ENCODE measurements around the gene ACTR1B.
"Not testable (repeated sequence)": the region's sequence is repeated elsewhere in the genome, so short reads cannot be mapped to it uniquely, and the experiment has no call there.

Gene ACTR1B

DNA sequence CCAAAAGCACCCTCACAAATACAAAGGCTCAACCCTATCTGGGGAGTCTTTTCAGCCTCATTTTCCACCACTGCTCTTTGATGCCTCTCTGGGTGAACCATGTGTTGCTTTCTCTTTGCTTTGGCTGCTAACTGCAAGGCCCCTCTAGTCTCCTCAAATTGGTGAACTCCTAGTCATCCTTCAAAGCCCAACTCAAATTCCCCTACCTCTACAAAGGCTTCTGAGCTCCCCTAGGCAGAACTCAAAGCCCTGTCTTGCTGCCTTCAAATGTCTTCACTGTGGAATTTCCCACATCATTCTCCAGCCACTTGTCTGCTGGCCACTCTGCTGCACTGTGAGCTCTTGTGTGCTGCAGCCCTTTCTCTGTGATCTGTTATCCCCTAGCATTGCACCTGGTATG, 40.9 kb downstream of the ACTR1B start:
- not testable (repeated sequence) for H3K4me3 ChIP-seq (ENCODE audit: low read depth, low read length); H3K4me1 ChIP-seq (ENCODE audit: control insufficient read depth, insufficient read depth, low read length); H3K27me3 ChIP-seq (ENCODE audit: control insufficient read depth, insufficient read depth, low read length); H3K36me3 ChIP-seq (ENCODE audit: control insufficient read depth, insufficient read depth, low read length); H3K9me3 ChIP-seq (ENCODE audit: control insufficient read depth, insufficient read depth, low read length); H3K9ac ChIP-seq (ENCODE audit: low read depth, low read length)

- not testable (repeated sequence) for H3K9ac ChIP-seq (ENCODE audit: low read depth, low read length); H3K9me3 ChIP-seq (ENCODE audit: control insufficient read depth, insufficient read depth, low read length); H3K36me3 ChIP-seq (ENCODE audit: control insufficient read depth, insufficient read depth, low read length); H3K27me3 ChIP-seq (ENCODE audit: control insufficient read depth, insufficient read depth, low read length); H3K4me3 ChIP-seq (ENCODE audit: low read depth, low read length); H3K4me1 ChIP-seq (ENCODE audit: control insufficient read depth, insufficient read depth, low read length)
These were observed 43.4 kb downstream of the ACTR1B start for GRCh38 chr2:97620492-97620891.

DNA sequence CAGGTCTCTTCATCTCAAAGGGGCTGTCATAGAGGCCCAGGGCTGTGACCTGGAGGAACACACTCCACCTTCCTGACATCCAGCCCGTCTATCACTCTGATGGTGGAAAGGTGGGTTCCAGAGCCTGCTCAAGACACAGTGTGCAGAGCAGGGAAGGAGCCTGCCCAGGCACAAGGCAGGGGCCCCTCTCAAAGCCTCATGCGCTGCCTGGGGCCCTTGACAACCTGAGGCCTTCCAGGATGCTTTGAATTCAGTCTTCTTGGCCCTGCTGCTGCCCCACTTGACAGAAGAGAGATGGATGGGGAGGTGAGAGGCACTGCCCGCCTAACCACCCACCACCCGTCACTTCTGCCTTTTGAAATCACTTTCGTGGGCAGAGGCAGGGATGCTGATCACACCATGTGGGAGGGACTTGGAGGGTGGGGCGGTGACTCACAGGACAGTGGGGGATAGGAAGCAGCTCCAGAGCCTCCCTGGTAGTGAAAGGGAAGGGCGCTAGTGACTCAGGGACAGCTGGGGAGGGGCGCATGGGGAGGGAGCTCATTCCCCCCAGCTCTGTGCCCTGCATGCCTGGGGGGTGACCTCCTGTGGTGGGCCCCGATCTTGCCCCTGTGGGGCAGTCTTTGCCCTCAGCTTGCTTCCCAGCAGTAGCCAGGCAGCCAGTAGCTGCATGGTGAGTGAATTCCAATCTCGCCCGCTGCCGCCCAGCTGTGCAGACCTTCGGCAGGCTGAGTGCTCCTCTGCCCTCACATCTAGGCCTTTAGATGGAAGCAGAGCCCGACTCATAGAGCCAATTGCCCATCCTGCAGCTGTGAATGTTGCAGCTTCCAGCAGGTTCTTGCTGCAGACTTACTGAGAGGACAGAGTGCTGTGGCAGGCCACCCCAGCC, 44.7 kb downstream of the ACTR1B start:
- not testable (repeated sequence) for H3K4me1 ChIP-seq (ENCODE audit: control insufficient read depth, insufficient read depth, low read length); H3K9ac ChIP-seq (ENCODE audit: low read depth, low read length)

DNA sequence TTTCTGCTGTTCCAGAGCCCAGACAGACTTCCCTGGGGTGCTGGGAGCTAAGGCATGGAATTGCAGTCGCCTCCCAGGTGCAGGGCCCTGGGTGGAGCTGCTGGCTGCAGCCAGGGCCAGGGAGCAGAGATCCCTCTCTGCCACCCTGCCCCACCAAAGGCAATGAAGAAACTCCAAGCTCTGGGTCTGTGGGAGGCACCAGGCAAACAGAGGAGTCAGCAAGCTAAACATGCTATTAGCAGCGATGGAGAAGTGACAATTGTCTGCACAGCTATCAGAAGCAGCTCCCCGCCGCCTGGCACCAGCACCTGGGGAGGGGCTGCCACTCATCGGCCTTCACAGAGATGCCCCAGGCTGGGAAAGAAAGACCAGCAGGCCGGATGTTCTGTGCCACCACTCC, 45.9 kb downstream of the ACTR1B start:
- H3K4me3 ChIP-seq (ENCODE audit: low read depth, low read length) = no peak overlapping the region
- H3K4me1 ChIP-seq (ENCODE audit: control insufficient read depth, insufficient read depth, low read length) = no peaks in the 10 kb centered on the region

More for the DNA sequence above, 44.7 kb downstream of the ACTR1B start:
- H3K4me3 ChIP-seq (ENCODE audit: low read depth, low read length); H3K36me3 ChIP-seq (ENCODE audit: control insufficient read depth, insufficient read depth, low read length); H3K9me3 ChIP-seq (ENCODE audit: control insufficient read depth, insufficient read depth, low read length); H3K27me3 ChIP-seq (ENCODE audit: control insufficient read depth, insufficient read depth, low read length): not testable (repeated sequence)

GRCh38 chr2:97615746-97616145, 48.1 kb downstream of the ACTR1B start:
- not testable (repeated sequence) for H3K4me3 ChIP-seq (ENCODE audit: low read depth, low read length); H3K9me3 ChIP-seq (ENCODE audit: control insufficient read depth, insufficient read depth, low read length); H3K36me3 ChIP-seq (ENCODE audit: control insufficient read depth, insufficient read depth, low read length); H3K9ac ChIP-seq (ENCODE audit: low read depth, low read length); H3K27me3 ChIP-seq (ENCODE audit: control insufficient read depth, insufficient read depth, low read length); H3K4me1 ChIP-seq (ENCODE audit: control insufficient read depth, insufficient read depth, low read length)

More for the DNA sequence above, 45.9 kb downstream of the ACTR1B start:
- Histone ChIP-seq H3K9ac (ENCODE audit: low read depth, low read length) (no peak overlapping the region), H3K36me3 (ENCODE audit: control insufficient read depth, insufficient read depth, low read length) (no peaks in the 10 kb centered on the region), H3K27me3 (ENCODE audit: control insufficient read depth, insufficient read depth, low read length) (no peaks in the 10 kb centered on the region), H3K9me3 (ENCODE audit: control insufficient read depth, insufficient read depth, low read length) (no peaks in the 10 kb centered on the region)

- H3K36me3 ChIP-seq (ENCODE audit: control insufficient read depth, insufficient read depth, low read length); H3K4me1 ChIP-seq (ENCODE audit: control insufficient read depth, insufficient read depth, low read length); H3K4me3 ChIP-seq (ENCODE audit: low read depth, low read length); H3K9ac ChIP-seq (ENCODE audit: low read depth, low read length); H3K27me3 ChIP-seq (ENCODE audit: control insufficient read depth, insufficient read depth, low read length); H3K9me3 ChIP-seq (ENCODE audit: control insufficient read depth, insufficient read depth, low read length): not testable (repeated sequence)
These were observed 51.9 kb downstream of the ACTR1B start for GRCh38 chr2:97611895-97612294.

GRCh38 chr2:97608745-97609144, 55.1 kb downstream of the ACTR1B start:
- not testable (repeated sequence) for H3K4me1 ChIP-seq (ENCODE audit: control insufficient read depth, insufficient read depth, low read length); H3K9me3 ChIP-seq (ENCODE audit: control insufficient read depth, insufficient read depth, low read length); H3K27me3 ChIP-seq (ENCODE audit: control insufficient read depth, insufficient read depth, low read length); H3K4me3 ChIP-seq (ENCODE audit: low read depth, low read length); H3K36me3 ChIP-seq (ENCODE audit: control insufficient read depth, insufficient read depth, low read length); H3K9ac ChIP-seq (ENCODE audit: low read depth, low read length)

Data from iPS-15b (cell line).